Measurements from ENCODE around the gene KCNA1.
"Not testable (repeated sequence)": the region's sequence is repeated elsewhere in the genome, so short reads cannot be mapped to it uniquely, and the experiment has no call there.

The KCNA1 gene

DNA sequence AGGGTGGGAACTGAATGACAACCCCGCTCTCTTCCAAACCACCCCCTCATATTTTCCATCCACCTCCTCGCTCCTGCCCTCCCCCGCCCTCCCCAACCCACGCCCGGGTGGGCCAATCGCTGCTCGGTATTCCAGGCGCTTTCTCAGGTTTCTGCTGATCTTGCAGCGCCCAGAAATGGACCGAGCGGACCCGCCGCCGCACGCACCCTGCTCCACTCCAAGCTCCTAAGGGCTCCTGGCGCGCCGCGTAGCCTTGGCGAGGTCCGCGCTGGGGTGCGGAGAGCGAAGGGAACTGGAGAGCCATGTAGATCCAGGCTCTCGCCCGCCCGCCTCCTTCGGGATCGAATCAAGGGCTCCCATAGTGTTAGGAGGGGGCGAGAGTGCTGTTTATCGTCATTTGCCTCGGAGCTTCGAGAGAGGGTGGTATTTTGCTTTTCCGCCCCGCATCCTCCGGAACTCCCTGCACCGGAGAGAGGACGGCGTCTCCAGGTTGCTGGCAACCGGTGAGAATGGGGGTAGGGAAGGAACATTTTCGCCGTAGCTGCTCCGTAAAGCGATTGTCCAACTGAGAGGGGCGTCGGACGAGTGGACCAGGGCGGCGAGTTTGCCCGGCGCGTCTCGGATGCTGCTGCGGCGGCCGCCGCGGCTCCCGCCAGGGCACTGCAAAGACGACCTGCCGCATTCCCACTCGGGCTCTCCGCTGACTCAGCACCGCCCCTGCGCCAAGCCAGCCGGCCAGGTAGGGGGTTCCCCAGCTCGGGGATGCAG lies at the start of gene KCNA1:
Gene KCNA1 (plus strand): TSS at position 172 of the 768 bp plus-strand sequence. CDS start 1,474 bp downstream, outside the sequence.
- peak; percentile 75 for DNase-seq (ENCODE audit: low spot score)

DNA sequence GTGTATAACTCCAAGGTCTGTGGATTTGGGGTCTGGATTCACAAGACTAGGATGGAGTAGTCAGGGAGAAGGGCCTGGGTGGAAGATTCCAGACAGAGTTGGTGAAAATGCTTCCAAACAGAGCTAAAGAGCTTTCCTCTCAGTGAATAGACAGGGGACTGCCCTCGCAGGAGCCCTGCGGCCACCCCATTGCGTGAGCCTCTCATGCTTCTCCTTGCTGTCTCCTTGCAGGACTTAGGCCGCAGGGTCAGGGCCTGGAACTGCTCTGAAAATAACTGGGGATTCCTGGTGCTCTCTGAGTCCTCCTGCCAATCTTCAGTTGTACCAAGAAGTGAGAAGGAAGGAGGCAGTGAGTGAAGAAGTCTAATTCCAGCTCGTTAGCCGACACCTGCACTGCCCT lies 49.0 kb upstream of the KCNA1 start:
- no peak for DNase-seq (ENCODE audit: low spot score)

DNA sequence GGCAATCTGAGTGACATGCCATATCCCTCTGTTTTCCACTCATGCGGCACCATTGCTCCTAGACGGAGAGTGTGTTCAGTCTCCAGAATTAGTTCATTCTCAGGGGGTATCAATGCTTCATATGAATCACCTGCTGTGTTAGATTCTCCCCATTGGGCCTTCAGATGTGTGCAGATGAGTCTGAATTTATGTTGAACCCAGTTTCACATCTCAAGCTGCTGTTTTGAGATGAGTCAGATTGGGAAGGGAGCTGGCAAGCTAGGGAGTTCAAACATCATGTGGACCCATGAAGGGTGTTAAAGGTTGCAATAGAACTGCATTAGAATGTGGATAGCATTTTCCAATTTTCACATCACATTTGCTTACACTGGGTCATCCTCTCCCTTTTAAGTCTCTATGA lies 46.9 kb upstream of the KCNA1 start:
- DNase-seq (ENCODE audit: low spot score): no peak

DNA sequence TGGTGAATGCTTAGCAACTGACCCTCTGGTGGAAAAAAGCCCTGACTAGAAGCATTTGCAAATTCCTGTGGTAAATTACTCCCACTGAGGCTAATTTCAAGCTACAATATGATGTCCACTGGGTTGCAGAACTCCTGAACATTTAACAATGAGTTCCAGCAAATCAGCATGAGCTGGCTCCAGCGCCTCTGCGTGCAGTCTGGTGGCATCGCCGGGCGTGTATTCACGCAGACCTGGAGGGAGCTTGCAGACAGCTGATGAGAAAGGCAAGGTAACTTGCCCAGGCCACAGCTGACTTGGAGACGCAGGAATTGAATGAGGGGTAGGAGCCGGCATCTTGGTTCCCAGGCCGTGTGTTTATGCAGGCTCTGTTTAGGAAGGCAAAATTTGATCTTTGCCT lies 45.1 kb upstream of the KCNA1 start:
- no peak for DNase-seq (ENCODE audit: low spot score)

DNA sequence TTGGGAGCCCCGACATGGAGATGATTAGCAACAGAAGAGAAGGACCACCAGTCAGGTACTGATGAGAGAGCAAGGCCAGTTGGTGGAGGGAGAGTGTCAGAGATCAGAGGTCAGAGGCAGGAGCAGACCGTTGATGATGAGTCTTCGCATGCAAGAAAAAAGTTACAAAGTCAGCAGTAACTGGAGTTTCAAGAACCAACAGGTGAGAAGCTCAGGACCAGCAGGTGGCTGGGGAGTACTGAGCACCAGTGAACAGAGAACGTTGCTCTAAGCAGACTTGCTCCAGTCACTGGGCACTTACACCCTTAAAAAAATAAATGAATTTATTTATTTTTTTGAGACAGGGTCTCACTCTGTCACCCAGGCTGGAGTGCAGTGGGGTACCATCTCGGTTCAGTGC lies 44.5 kb upstream of the KCNA1 start:
- no peak for DNase-seq (ENCODE audit: low spot score)

DNA sequence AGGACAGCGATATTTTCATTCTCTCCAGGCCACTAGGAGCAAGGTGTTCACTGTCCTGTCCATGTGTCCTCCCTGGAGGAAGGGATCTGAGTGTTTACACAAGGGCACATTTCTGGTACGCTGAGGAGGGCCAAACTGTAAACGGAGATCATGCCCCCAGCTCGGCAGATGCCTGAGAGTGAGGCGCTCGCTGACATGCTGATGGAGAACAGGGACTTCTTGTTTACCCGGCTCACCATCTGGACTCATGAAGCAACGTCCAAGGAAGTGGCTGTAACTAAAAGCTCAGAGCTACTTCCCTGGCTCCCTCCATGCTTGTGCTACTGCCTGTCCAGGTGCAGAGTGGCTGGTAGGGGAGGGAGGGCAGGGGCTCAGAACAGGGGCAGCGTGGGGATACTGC lies 43.4 kb upstream of the KCNA1 start:
- no peak for DNase-seq (ENCODE audit: low spot score)

DNA sequence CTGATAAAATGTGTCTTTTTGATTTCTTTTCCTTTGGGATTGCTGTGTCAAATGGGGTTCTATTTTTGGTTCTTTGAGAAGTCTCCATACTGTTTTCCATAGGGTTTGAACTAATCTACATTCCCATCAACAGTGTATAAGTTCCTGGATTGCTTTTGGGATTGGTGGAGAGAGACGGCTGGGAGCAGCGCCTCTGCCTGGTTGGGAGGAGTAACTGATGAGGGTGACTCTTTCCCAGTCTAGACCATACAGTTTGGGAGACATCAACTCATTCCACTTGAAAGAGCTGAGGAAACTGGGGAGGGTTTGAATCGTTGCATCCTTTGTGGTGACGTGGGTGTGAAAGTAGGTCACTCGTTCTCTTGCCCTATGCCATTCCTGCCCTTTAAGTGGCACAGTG lies 42.3 kb upstream of the KCNA1 start:
- DNase-seq (ENCODE audit: low spot score): no peak

DNA sequence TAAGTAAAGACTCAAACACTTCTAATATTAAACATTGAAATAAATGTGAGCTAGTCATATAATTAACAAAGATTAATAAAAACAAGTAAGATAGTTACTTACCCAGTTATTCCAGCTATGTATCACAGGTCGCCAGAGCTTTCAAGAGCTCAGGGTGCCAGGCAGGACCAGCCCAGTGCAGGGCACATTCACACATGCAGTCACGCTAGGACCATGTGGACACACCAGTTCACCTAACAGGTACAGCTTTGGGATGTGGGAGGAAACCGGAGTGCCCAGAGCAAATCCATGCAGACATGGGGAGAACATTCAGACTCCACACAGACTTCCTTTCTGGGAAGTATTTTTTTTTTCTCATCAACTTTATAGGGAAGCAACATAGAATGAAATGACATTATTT lies 39.3 kb upstream of the KCNA1 start:
- DNase-seq (ENCODE audit: low spot score): no peak

DNA sequence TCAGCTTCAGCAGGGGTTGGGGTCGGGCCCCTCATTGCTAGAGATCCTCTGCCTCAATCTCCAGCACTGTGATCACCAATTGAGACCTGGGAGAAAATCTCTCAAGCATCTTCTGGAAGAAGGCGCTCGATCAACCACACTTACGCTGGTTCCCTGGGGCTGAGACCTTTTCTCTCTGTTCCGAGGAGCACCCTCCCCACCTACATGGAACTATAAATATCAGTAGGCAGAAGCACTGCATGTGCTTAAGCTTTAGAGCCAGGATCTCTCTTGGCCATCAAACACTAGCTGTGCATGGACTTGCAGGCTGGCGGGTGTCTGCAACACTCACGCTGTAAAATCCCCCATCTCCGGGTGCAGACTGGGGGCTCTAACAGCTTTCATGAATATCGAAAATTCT lies 38.2 kb upstream of the KCNA1 start:
- no peak for DNase-seq (ENCODE audit: low spot score)

DNA sequence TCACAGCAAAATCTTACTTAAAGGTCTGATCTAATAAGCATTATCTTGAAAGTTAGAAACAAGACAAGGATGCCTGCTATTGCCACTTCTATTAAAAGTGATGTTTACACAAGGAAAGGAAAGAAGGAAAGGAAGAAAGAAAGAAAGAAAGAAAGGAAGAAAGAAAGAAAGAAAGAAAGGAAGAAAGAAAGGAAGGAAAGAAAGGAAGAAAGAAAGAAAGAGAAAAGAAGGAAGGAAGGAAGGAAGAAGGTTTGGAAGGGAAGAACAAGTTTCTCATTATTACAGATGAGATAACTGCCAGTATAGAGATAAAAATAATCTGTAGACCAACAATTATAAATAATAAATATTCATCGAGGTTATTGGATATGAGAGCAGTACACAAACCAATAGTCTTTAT lies 35.8 kb upstream of the KCNA1 start:
- no peak for DNase-seq (ENCODE audit: low spot score)

DNA sequence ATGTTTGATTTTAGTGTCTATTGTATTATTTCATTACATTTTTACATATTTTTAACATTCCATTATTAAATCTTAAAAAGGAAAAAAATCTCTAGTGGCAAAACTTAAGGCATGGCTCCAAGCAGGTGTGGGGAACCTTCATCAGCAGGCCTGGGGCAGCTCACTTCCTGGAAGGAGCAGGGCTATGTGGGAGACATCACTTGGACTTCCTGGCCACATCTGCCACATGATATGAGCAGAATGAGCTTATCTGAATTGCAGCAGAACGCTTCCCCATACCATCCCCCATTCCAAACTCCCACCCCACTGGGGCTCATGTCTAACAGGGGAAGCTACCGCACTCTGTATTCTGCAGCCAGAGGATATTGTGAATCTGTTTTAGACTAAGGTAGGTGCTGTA lies 35.0 kb upstream of the KCNA1 start:
- no peak for DNase-seq (ENCODE audit: low spot score)

DNA sequence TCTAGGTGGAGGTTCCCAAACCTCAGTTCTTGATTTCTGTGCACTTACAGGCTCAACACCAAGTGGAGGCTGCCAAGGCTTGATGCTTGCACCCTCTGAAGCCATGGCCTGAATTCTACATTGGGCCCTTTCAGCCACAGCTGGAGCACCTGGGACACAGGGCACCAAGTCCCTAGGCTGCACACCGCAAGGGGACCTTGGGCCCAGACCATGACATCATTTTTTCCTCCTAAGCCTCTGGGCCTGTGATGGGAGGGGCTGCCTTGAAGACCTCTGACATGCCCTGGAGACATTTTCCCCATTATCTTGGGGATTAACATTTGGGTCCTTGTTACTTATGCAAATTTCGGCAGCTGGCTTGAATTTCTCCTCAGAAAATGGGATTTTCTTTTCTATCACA lies 30.2 kb upstream of the KCNA1 start:
- not testable (repeated sequence) for DNase-seq (ENCODE audit: low spot score)

DNA sequence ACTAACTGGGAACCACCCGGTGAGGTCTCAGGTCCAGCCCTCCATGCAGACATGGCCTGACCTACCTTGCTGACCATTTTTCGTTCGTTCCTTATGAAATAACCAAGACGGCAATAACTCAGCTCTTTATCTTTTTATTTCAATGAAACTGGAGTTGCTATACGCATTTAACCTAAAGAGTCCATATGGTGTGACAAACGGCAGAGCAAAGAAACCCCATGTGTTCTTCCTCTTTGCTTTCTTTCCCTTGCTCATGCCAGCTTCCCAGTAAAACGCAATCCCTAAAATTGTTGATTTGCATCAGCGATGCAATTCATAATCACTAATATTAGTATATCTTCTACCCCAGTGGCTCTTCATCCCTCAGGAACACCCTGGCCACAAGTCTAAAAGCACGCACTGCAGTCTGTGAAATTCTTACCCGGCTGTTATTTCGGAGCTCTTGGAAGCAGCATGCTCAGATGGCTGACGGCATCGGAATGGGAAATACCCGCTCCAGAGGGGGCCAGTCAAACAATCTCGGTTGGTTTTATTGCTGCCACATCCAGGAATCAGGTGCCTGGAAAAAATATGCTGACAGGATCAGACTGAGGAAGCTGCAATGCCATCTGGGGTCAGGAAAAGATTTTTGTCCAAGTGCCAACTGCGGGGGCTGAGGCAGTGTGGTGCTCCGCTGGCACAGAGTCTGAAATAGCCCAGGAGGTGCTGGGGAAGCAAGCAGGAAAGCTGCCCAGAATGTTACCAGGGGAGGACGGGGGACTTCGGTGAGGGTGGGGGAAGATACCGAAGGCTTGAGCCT lies 28.2 kb upstream of the KCNA1 start:
- no peak for DNase-seq (ENCODE audit: low spot score)

DNA sequence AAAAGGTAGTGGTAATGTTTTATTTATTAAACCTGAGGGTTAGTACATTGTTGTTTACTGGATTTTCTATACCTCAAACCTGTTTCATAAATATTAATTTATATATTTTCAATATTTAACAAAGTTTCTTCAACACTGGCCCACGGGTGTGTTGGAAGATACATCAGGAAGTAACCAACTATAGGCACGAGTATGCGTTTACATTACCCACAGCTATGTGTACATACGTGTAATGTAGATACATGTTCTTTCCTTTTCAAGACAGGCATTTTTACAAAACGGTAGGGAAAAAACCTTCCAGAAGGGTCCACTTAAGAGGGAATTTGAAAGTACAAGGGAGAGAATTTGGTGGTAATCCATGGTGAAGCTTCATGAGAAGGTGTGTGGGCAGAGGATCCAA lies 17.8 kb upstream of the KCNA1 start:
- no peak for DNase-seq (ENCODE audit: low spot score)

DNA sequence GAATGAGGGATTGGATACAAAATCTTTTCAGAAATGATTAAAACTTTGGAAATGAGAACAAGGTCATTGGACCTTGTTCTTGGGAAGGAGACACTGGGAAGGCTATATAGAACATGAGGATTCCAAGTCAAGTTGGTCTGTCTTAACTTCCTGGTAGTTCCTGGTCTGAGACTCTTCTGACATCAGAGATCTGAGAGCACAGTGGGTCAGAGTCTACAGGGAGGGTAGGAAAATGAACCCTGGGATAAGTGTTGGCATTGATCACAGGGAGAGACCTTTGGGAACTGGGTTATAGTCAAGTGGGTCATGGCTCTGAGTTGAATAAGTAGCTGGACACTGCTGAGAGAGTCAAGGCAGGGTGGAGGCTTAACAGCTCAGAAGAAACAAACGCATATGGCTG lies 17.3 kb upstream of the KCNA1 start:
- no peak for DNase-seq (ENCODE audit: low spot score)

DNA sequence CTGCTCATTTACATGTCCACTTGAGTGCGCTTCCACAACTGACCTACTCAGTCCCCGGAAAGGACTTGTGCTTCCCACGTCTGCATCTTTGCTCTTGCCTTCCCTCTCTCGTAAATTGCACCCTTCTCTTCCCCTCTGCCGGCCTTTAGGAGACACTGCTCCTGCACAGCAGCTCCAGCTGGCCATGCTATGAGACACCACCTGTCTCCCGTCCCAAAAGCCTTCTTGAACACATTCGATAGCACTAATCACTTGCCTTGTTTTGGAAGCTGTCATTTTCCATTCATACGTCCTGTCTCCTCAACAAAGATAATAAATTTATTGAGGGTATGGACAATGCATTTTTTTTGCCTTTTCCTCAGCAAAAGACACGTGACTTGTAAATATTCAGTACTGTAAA lies 15.7 kb upstream of the KCNA1 start:
- DNase-seq (ENCODE audit: low spot score): no peak

DNA sequence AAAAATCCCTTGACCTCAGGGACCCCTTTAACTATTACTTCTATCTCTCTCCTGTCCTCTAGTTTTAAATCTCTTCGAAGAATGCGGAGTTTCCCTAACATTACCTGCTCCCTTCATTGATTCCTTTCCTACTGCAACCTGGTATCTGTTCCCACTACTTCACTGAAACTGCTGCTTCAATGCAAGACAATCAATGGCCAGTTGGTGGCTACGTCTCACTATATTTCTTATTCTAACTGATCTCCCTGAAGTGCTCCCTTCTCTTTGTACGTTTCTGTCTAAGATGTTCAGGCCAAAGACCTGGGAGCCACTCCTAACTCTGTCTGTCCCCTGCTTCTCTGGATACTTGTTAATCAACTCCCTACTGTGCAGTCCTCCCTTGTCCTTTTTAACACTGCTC lies 10.3 kb upstream of the KCNA1 start:
- DNase-seq (ENCODE audit: low spot score): no peak

DNA sequence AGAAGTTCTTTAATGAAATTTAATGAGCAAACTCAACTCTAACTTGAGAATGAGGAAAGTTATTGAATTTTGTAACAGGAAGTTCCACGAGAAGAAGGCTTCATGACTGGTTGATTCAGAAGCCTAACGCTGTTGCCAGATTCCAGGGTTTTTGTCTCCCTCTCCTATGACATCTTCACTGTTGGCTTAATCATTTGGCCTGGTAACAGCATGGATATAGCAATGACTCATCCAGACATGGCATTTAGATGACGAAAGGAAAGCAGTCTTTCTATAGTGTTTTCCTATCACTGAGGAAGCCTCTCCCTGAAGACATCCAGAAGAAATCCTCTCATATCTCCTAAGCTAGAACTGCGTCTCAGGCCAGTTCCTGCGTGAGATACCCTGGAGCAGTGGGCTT lies 9.4 kb upstream of the KCNA1 start:
- DNase-seq (ENCODE audit: low spot score): no peak

DNA sequence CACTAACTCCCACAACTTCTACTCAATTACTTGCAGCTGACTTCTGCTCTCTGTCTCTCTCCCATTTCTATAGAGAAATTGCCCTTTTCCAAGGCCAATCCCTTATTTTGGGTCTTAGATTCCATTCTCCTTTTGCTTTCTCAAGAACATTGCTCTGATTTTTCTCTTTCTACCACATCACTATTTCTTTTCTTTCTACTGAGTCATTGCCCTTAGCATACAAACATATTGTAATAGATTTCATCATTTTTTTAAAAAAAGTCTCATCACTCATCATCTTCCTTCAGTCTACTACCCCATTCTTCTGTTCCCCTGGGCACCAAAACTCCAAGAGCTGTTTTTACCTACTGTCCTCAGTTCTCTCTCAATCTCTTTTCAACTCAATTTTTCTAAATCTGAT lies 4.4 kb upstream of the KCNA1 start:
- no peak for DNase-seq (ENCODE audit: low spot score)

DNA sequence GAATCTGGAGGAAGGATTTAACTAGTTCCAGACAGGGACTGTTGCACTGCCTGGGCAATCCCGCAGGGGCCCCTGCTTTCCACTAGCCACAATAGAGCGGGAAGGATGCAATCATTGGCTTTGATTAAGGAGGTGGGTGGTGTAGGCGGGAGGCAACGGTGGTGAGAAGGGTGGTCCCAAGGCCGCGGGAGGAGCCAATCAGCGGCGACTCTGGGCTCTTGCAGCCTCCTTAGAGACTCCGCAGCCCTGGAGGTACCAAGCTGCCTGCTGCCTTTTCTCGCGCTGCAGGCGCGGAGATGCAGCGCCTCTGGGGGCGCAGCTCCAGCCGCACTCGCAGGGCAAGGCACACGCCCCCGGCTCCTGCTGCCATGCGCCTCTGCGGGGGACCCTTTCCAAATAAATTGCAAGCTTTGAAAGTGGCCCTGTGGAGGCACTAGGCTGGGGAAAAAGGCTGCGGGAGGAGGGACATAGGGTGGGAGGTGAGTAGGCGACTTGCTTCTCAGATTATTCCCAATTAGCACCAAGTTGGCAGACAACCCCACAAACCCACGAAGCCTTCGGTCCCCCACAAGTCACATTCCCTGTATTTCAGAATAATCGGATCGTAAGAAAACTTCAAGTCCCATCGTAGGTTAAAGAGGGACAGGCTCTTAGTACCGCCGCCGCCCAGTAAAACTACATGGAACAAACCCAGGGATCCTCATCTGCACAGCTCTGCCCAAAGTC lies 858 bp upstream of the KCNA1 start:
- DNase-seq (ENCODE audit: low spot score): no peak

DNA sequence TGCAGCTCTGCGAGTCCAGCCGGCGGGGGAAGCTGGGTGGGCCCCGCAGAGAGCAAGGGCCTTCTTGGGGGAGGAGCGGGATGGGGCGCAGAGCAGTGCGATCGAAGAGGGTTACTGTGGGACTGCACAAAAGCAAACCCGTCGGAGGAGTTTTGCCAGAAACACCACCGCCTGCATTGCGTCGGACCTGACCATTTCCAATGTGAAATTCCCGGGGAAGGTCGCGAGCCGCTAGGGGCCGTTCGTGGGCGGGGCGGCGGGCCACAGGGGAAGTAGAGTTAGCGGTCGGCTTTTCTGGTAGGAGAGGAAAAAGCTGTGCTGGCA lies 333 bp upstream of the KCNA1 start:
- DNase-seq (ENCODE audit: low spot score): no peak

DNA sequence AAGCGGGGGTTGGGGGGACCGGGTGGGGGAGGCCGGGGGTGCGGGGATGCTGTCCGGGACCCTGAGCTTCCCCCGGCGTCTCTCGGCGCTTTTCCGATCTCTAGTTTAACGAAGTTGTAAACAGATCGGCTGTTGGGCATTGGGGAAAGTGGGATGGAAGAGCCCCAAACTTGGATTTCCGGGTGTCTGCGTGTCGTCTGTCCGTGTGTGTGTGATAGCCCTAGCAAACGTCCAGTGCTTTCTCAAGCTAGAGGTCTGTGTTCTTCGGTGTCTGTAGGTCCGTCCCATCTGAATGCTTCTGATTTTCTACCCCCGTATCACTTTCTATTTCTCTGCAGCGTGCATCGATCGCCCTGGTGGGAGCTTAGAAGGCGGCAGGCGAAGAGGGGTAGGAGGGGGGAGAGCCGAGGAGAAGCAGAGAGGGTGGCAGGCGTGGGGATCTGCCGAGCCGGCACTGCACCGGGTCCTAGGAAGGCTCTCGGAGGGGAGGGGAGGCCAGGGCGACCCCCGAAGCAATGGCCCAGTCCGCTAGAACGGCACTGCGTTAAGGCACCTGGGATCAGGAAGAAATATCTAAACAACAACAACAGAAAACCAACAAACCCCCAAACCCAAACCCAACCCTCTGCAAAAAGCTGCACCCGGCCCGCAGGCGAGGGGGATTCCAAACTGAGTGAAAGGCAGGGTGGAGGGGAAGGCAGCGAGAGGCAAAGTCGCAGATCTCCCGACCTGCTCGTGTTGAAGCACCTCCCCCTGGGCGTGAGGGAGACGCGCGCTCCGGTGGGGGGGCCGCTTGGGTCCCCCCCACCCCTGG lies 1.0 kb downstream of the KCNA1 start:
- no peak for DNase-seq (ENCODE audit: low spot score)
